HepG2 (cell line): ENCODE results near the gene ZDHHC7. TPM values are rescaled to one million over a fixed set of nuclear protein-coding genes. Genes with fewer than 3 reads are reported as not detected.

Source experiments
- ATAC-seq: fragments of 200-7000 bp; cut with Tn5 transposase; 3 replicates; pipeline ENCODE4 v1.9.1; 2020; ENCODE audit warnings: mild to moderate bottlenecking, moderate library complexity
- BruUV-seq: library from RNA; stranded (reverse); fragments of 400-500 nt; replicated peaks from 2 replicates; lab custom pipeline; 2021; lab: Mats Ljungman, UMichigan
- CTCF ChIA-PET: fragments of 300-600 bp; formaldehyde crosslinking; extraction: SDS; loops from one replicate; lab custom pipeline; 2021; ENCODE audit warnings: low total read pairs, inconsistent platforms, low intra/inter-chr PET ratio; lab: Yijun Ruan, JAX
- POLR2A ChIA-PET: fragments of 350-600 bp; sonication (Branson Sonifier 250); formaldehyde crosslinking; loops from one replicate; lab custom pipeline; 2020; ENCODE audit warnings: antibody characterized with exemption, inconsistent platforms; lab: Yijun Ruan, JAX
- DNase-seq: peaks from one replicate; pipeline ENCODE4 v3.0.0-alpha.2; 2015; ENCODE audit warnings: low spot score
- FAIRE-seq: peaks from 3 replicates; lab custom pipeline; 2011; peaks lifted over from hg19 to GRCh38; lab: Jason Lieb, UNC
- H2AFZ ChIP-seq: one replicate; pipeline ENCODE4 v1.6.1; 2011; ENCODE audit warnings: low read length, inconsistent platforms
- H3K27ac ChIP-seq: fragments of 300-600 bp; 3 replicates; pipeline ENCODE4 v1.8.0; 2011; ENCODE audit warnings: mixed run types, mild to moderate bottlenecking, mixed read lengths, low read length, inconsistent platforms; ENCODE audit not compliant: insufficient read depth; ENCODE audit errors: extremely low read length
- H3K27me3 ChIP-seq, 2 experiments: fragments of 200-600 bp in 1 of 2; 2 replicates in 1 of 2; 3 replicates in 1 of 2; pipeline versions ENCODE4 v1.6.0 to v1.8.0; 2011; ENCODE audit warnings: low read length in 2 of 2, mild to moderate bottlenecking in 2 of 2, moderate library complexity in 2 of 2, inconsistent platforms in 1 of 2; ENCODE audit not compliant: insufficient read depth in 2 of 2, control insufficient read depth in 1 of 2
- H3K36me3 ChIP-seq, 2 experiments: fragments of 200-600 bp in 1 of 2; replicated peaks in 1 of 2; 2 replicates in 1 of 2; 3 replicates in 1 of 2; pipeline versions ENCODE4 v1.5.1 to v1.8.0; 2011; ENCODE audit warnings: low read length in 2 of 2, inconsistent platforms in 1 of 2; ENCODE audit not compliant: insufficient read depth in 2 of 2, control insufficient read depth in 1 of 2
- H3K4me1 ChIP-seq: 2 replicates; pipeline ENCODE4 v1.5.1; 2012; ENCODE audit warnings: low read length, inconsistent platforms; ENCODE audit not compliant: insufficient read depth
- H3K4me2 ChIP-seq: 2 replicates; pipeline ENCODE4 v1.6.0; 2011; ENCODE audit warnings: low read depth, low read length, inconsistent platforms
- H3K4me3 ChIP-seq, 3 experiments: fragments of 200-600 bp in 1 of 3; sonication (generic), shearing (Covaris generic) in 1 of 3; replicated peaks in 1 of 3; 2 replicates each; pipeline ENCODE4 v1.5.1; 2011 to 2016; ENCODE audit warnings: low read length in 3 of 3, inconsistent platforms in 2 of 3, low read depth in 2 of 3, mild to moderate bottlenecking in 2 of 3, control low read depth in 1 of 3, mixed read lengths in 1 of 3; ENCODE audit not compliant: insufficient read depth in 1 of 3
- H3K79me2 ChIP-seq: one replicate; pipeline ENCODE4 v1.6.1; 2011; ENCODE audit warnings: low read length, inconsistent platforms; ENCODE audit not compliant: insufficient read depth
- H3K9ac ChIP-seq: 2 replicates; pipeline ENCODE4 v1.6.0; 2011; ENCODE audit warnings: mild to moderate bottlenecking, low read depth, low read length, inconsistent platforms; ENCODE audit not compliant: insufficient read depth
- H3K9me3 ChIP-seq: 2 replicates; pipeline ENCODE4 v1.5.1; 2012; ENCODE audit warnings: mild to moderate bottlenecking, low read length
- H4K20me1 ChIP-seq: 2 replicates; pipeline ENCODE4 v1.6.0; 2011; ENCODE audit warnings: inconsistent platforms, mild to moderate bottlenecking, low read length, moderate library complexity; ENCODE audit not compliant: insufficient read depth
- BRCA1 ChIP-seq: sonication (generic); formaldehyde crosslinking; IDR thresholded peaks from 2 replicates; pipeline ENCODE4 v1.4.0; 2020; ENCODE audit warnings: missing genetic modification reagents
- CBX5 ChIP-seq: sonication (generic); formaldehyde crosslinking; IDR thresholded peaks from 2 replicates; pipeline ENCODE4 v1.4.0; 2020; ENCODE audit warnings: missing genetic modification reagents, borderline replicate concordance
- HMGXB4 ChIP-seq, 2 experiments: sonication (generic) in 1 of 2; formaldehyde crosslinking in 1 of 2; IDR thresholded peaks; 2 replicates each; pipeline versions ENCODE4 v1.4.0 to v1.6.1; 2018 to 2020; ENCODE audit warnings: missing genetic modification reagents in 2 of 2, borderline replicate concordance in 1 of 2, low read depth in 1 of 2, mild to moderate bottlenecking in 1 of 2, missing biosample characterization in 1 of 2
- MTF1 ChIP-seq: sonication (generic); formaldehyde crosslinking; IDR thresholded peaks from 2 replicates; pipeline ENCODE4 v1.5.0; 2020; ENCODE audit warnings: missing genetic modification reagents
- ZGPAT ChIP-seq: IDR thresholded peaks from 2 replicates; pipeline ENCODE4 v1.6.1; 2016; ENCODE audit warnings: mild to moderate bottlenecking
- ZNF234 ChIP-seq: sonication (generic); formaldehyde crosslinking; conservative IDR thresholded peaks from 2 replicates; pipeline ENCODE4 v1.5.1; 2020; ENCODE audit warnings: mild to moderate bottlenecking, missing genetic modification reagents
- WGBS: methylation state at CpG from one replicate; pipeline ENCODE4 v1.1.6; 2017; ENCODE audit warnings: low lambda C conversion rate; 5-methylcytosine and 5-hydroxymethylcytosine counted together
- in situ Hi-C: cut with HindIII; loops from 2 replicates; pipeline ENCODE4 v1.10.0; 2017; ENCODE audit warnings: low pct_unique_long_range_greater_than_20kb; ENCODE audit not compliant: extremely low pct_ligation_motif_present
- intact Hi-C: fragments of 100-400 bp; cut with micrococcal nuclease; formaldehyde crosslinking; loops from one replicate; pipeline ENCODE4 v1.10.0; 2022; ENCODE audit not compliant: unreplicated experiment
- polyA plus RNA-seq, 8 experiments: library from polyadenylated mRNA; depleted of rRNA in 3 of 8; stranded (reverse) in 7 of 8; unstranded in 1 of 8; fragments of >200 nt; fragmentation: Illumina TruSeq in 4 of 8; extraction: Trizol in 4 of 8; gene quantifications; 2 replicates each; pipeline versions ENCODE4 v1.2.1 to v1.2.3, GENCODE V29; 2011 to 2016; ENCODE audit warnings: low read depth in 4 of 8, missing spikeins in 1 of 8, mixed read lengths in 1 of 8; ENCODE audit not compliant: insufficient read depth in 1 of 8
- total RNA-seq, 5 experiments: library from RNA; depleted of rRNA; stranded (reverse); fragments of >200 nt; fragmentation: Illumina TruSeq; extraction: Trizol; gene quantifications; 2 replicates each; pipeline ENCODE4 v1.2.3, GENCODE V29; 2016; ENCODE audit warnings: low read depth in 1 of 5
- TF ChIP-seq, protein P1 (sequence below): sonication (generic); formaldehyde crosslinking; IDR thresholded peaks from 2 replicates; pipeline ENCODE4 v1.4.0; 2020; ENCODE audit warnings: missing genetic modification reagents
- TF ChIP-seq, protein P2 (sequence below): sonication (generic); formaldehyde crosslinking; IDR thresholded peaks from 2 replicates; pipeline ENCODE4 v1.4.0; 2020; ENCODE audit warnings: mild to moderate bottlenecking, missing genetic modification reagents
- TF ChIP-seq, protein P3 (sequence below): sonication (generic); formaldehyde crosslinking; IDR thresholded peaks from 2 replicates; pipeline ENCODE4 v1.4.0; 2020; ENCODE audit warnings: missing genetic modification reagents, mild to moderate bottlenecking, borderline replicate concordance

The ZDHHC7 gene
- total and polyA plus RNA-seq, 2 of the 13 experiments (the other 11 are each of a cell fraction or from before 2014, with no cell fraction given): 46.8 to 67.6 TPM

- TF ChIP-seq, protein P1, sequence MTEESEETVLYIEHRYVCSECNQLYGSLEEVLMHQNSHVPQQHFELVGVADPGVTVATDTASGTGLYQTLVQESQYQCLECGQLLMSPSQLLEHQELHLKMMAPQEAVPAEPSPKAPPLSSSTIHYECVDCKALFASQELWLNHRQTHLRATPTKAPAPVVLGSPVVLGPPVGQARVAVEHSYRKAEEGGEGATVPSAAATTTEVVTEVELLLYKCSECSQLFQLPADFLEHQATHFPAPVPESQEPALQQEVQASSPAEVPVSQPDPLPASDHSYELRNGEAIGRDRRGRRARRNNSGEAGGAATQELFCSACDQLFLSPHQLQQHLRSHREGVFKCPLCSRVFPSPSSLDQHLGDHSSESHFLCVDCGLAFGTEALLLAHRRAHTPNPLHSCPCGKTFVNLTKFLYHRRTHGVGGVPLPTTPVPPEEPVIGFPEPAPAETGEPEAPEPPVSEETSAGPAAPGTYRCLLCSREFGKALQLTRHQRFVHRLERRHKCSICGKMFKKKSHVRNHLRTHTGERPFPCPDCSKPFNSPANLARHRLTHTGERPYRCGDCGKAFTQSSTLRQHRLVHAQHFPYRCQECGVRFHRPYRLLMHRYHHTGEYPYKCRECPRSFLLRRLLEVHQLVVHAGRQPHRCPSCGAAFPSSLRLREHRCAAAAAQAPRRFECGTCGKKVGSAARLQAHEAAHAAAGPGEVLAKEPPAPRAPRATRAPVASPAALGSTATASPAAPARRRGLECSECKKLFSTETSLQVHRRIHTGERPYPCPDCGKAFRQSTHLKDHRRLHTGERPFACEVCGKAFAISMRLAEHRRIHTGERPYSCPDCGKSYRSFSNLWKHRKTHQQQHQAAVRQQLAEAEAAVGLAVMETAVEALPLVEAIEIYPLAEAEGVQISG: no peak
- TF ChIP-seq ZNF234 (CRISPR knock-in tag) (no peak), ZGPAT (CRISPR knock-in tag) (no peak)
- TF ChIP-seq, protein P2, sequence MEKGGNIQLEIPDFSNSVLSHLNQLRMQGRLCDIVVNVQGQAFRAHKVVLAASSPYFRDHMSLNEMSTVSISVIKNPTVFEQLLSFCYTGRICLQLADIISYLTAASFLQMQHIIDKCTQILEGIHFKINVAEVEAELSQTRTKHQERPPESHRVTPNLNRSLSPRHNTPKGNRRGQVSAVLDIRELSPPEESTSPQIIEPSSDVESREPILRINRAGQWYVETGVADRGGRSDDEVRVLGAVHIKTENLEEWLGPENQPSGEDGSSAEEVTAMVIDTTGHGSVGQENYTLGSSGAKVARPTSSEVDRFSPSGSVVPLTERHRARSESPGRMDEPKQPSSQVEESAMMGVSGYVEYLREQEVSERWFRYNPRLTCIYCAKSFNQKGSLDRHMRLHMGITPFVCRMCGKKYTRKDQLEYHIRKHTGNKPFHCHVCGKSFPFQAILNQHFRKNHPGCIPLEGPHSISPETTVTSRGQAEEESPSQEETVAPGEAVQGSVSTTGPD (CRISPR knock-in tag): no peak
These were observed 30.8 kb upstream of the ZDHHC7 start (continued) for GRCh38 chr16:85042167-85042526.

DNA sequence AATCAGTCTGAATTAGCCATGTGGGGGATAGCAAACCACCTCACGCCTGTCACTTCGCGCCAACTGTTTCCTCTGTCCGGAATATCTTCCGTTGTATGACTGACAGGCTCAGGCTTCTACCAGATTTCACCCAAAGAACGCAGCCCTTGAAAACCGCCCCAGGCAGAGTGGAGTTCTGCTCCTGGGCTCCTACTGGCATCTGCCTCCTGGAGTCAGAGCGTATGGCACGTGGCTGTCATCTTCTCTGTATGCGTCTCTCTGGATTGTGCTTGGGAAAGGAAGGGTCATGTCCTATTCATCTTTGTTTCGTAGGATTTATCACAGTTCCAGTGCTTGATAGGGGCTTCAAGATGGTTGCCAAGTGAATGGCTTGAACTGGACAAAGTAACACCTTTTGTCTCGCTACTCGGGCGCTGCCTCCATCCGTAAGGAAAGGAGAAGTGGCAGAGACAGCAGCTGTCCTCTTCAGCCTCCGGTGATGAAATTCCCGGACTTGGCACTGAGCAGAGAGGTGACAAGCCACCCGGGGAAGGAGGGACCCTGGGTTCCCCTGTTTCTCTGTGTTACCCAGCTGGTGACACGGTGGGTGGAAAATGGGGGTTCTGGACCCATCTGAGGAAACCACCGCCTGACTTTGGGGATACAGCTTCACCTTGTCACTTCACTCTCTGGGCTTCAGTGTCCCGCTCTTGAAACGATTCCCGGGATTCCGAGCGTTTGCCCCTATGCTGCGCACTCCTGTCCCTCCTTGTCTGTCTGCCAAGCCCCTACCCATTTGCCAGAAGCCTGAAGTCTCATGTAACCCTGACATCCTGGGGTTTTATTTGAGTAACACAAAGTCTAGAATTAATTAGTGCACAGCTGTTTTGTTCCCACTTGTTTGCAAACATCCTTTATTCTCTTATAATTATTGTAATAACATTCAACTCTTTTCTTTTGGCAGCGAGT, 30.2 kb upstream of the ZDHHC7 start:
- POLR2A ChIA-PET: no interaction called here
- in situ Hi-C loops: no loop called here
- TF ChIP-seq HMGXB4 (CRISPR knock-in tag; IDR thresholded peaks at IDR 0.05; ENCODE audit: borderline replicate concordance in 1 of 2, low read depth in 1 of 2) (no peak), CBX5 (CRISPR knock-in tag) (no peak), BRCA1 (no peak), MTF1 (CRISPR knock-in tag) (no peak)
- TF ChIP-seq, protein P3, sequence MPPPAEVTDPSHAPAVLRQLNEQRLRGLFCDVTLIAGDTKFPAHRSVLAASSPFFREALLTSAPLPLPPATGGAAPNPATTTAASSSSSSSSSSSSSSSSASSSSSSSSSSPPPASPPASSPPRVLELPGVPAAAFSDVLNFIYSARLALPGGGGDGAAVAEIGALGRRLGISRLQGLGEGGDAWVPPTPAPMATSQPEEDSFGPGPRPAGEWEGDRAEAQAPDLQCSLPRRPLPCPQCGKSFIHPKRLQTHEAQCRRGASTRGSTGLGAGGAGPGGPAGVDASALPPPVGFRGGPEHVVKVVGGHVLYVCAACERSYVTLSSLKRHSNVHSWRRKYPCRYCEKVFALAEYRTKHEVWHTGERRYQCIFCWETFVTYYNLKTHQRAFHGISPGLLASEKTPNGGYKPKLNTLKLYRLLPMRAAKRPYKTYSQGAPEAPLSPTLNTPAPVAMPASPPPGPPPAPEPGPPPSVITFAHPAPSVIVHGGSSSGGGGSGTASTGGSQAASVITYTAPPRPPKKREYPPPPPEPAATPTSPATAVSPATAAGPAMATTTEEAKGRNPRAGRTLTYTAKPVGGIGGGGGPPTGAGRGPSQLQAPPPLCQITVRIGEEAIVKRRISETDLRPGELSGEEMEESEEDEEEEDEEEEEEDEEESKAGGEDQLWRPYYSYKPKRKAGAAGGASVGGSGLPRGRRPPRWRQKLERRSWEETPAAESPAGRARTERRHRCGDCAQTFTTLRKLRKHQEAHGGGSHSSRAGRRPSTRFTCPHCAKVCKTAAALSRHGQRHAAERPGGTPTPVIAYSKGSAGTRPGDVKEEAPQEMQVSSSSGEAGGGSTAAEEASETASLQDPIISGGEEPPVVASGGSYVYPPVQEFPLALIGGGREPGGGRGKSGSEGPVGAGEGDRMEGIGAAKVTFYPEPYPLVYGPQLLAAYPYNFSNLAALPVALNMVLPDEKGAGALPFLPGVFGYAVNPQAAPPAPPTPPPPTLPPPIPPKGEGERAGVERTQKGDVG (CRISPR knock-in tag): no peak

More for the DNA sequence above, 30.2 kb upstream of the ZDHHC7 start:
- Histone ChIP-seq H3K27me3 (peaks cover 1 to 35% of the 10 kb centered on the region in 2 experiments; a peak in 3 of 5 replicates), H3K9me3 (no peaks in the 10 kb centered on the region), H3K9ac (no peak overlapping the region), H3K79me2 (no peaks in the 10 kb centered on the region), H3K36me3 (no peaks in the 10 kb centered on the region), H3K27ac (no peak overlapping the region), H4K20me1 (no peaks in the 10 kb centered on the region), H3K4me1 (peaks cover under 1% of the 10 kb centered on the region; the same call in 1 of the 2 replicates), H3K4me2 (no peak overlapping the region), H2AFZ (no peak overlapping the region), H3K4me3 (no peak overlapping the region)
- DNase-seq: no peak
- peak; percentile 26; the same call in 1 of the 3 replicates for ATAC-seq
- BruUV-seq: no TSS peak
- no peak for FAIRE-seq
- 48% methylated on average over 25 of the region's 27 CpGs for WGBS
- CTCF ChIA-PET: no interaction called here
- intact Hi-C loops: no loop called here
